PC-3 (cell line): ENCODE results near the gene MSI2. TPM values are rescaled to one million over a fixed set of nuclear protein-coding genes. Genes with fewer than 3 reads are reported as not detected.

ENCODE experiments used
- ATAC-seq: fragments of 200-7000 bp; cut with Tn5 transposase; 2 replicates; pipeline ENCODE4 v1.9.1; 2020; ENCODE audit warnings: mild to moderate bottlenecking, moderate library complexity
- BruUV-seq: library from RNA; stranded (reverse); fragments of 400-500 nt; replicated peaks from 2 replicates; lab custom pipeline; 2021; lab: Mats Ljungman, UMichigan
- CTCF ChIA-PET: fragments of 300-600 bp; sonication (Branson Sonifier 250); formaldehyde crosslinking; loops from one replicate; lab custom pipeline; 2022; ENCODE audit warnings: antibody characterized with exemption; lab: Charles Lee
- POLR2A ChIA-PET: fragments of 300-600 bp; sonication (Branson Sonifier 250); formaldehyde crosslinking; loops from one replicate; lab custom pipeline; 2022; ENCODE audit warnings: antibody characterized with exemption; ENCODE audit not compliant: unreplicated experiment; lab: Charles Lee
- DNase-seq: peaks from one replicate; pipeline ENCODE4 v3.0.0-alpha.2; 2015
- H2AFZ ChIP-seq: fragments of 300-600 bp; sonication (generic); 2 replicates; pipeline ENCODE4 v1.6.0; 2016; ENCODE audit warnings: antibody characterized with exemption, low read length
- H3F3A ChIP-seq: fragments of 300-600 bp; sonication (generic); one replicate; pipeline ENCODE4 v1.6.0; 2017; ENCODE audit warnings: antibody characterized with exemption, low read length, control low read depth, mild to moderate bottlenecking; ENCODE audit not compliant: unreplicated experiment
- H3K27ac ChIP-seq: fragments of 300-600 bp; sonication (generic); 2 replicates; pipeline ENCODE4 v1.5.1; 2016; ENCODE audit warnings: mild to moderate bottlenecking, low read length
- H3K27me3 ChIP-seq: fragments of 300-600 bp; sonication (generic); 2 replicates; pipeline ENCODE4 v1.6.1; 2016; ENCODE audit warnings: low read length, mixed read lengths
- H3K36me3 ChIP-seq: fragments of 300-600 bp; sonication (generic); 2 replicates; pipeline ENCODE4 v1.6.1; 2016; ENCODE audit warnings: low read depth, mixed run types, low read length, mixed read lengths
- H3K4me1 ChIP-seq: fragments of 300-600 bp; sonication (generic); 2 replicates; pipeline ENCODE4 v1.5.1; 2016; ENCODE audit warnings: low read length; ENCODE audit not compliant: insufficient read depth
- H3K4me2 ChIP-seq: fragments of 300-600 bp; sonication (generic); 2 replicates; pipeline ENCODE4 v1.6.0; 2016; ENCODE audit warnings: low read length
- H3K4me3 ChIP-seq: fragments of 300-600 bp; sonication (generic); 2 replicates; pipeline ENCODE4 v1.5.1; 2016; ENCODE audit warnings: mild to moderate bottlenecking, low read length, mixed read lengths
- H3K79me2 ChIP-seq: fragments of 300-600 bp; sonication (generic); 2 replicates; pipeline ENCODE4 v1.6.1; 2017; ENCODE audit warnings: low read length, mixed read lengths
- H3K9ac ChIP-seq: fragments of 300-600 bp; sonication (generic); 2 replicates; pipeline ENCODE4 v1.6.0; 2016; ENCODE audit warnings: mild to moderate bottlenecking, low read length
- H3K9me2 ChIP-seq: fragments of 300-600 bp; sonication (generic); replicated peaks from 2 replicates; pipeline ENCODE4 v1.6.1; 2016; ENCODE audit warnings: mixed run types, low read length, mixed read lengths
- H3K9me3 ChIP-seq: fragments of 300-600 bp; sonication (generic); 2 replicates; pipeline ENCODE4 v1.6.1; 2016; ENCODE audit warnings: low read length, mixed read lengths
- H4K20me1 ChIP-seq: fragments of 300-600 bp; sonication (generic); 2 replicates; pipeline ENCODE4 v1.6.1; 2016; ENCODE audit warnings: low read length, mixed read lengths
- CTCF ChIP-seq: fragments of 300-600 bp; sonication (generic); conservative IDR thresholded peaks from 2 replicates; pipeline ENCODE4 v1.5.1; 2017; ENCODE audit warnings: antibody characterized with exemption, low read depth, mild to moderate bottlenecking, low read length
- EZH2 ChIP-seq: fragments of 300-600 bp; sonication (generic); IDR thresholded peaks from one replicate; pipeline ENCODE4 v1.6.1; 2017; ENCODE audit warnings: antibody characterized with exemption, mild to moderate bottlenecking, low read length; ENCODE audit not compliant: unreplicated experiment
- EZH2phosphoT487 ChIP-seq: fragments of 300-600 bp; sonication (generic); IDR thresholded peaks from 2 replicates; pipeline ENCODE4 v1.6.1; 2018; ENCODE audit warnings: mild to moderate bottlenecking, antibody characterized with exemption, low read length, borderline replicate concordance
- intact Hi-C: fragments of 100-400 bp; cut with micrococcal nuclease; formaldehyde crosslinking; loops from 2 replicates; pipeline ENCODE4 v1.9.0; 2023
- total RNA-seq: library from RNA; depleted of rRNA; stranded (reverse); fragments of >200 nt; gene quantifications from 2 replicates; pipeline ENCODE4 v1.2.3, GENCODE V29; 2014

MSI2 gene
- total RNA-seq, 1 experiment from 2014 or later: 54.7 TPM

- BruUV-seq: no TSS peak
- no peak overlapping the region for H2AFZ ChIP-seq
- ChIA-PET POLR2A (no interaction called here), CTCF (no interaction called here)
- H3K9ac ChIP-seq: no peak overlapping the region
- H3K4me2 ChIP-seq: no peak overlapping the region
- H3K27ac ChIP-seq: no peak overlapping the region
- ATAC-seq: no peak
- no peaks in the 10 kb centered on the region for H3F3A ChIP-seq
- H3K79me2 ChIP-seq: no peaks in the 10 kb centered on the region
- H4K20me1 ChIP-seq: no peaks in the 10 kb centered on the region
- intact Hi-C loops: no loop called here
- peaks cover 10% of the 10 kb centered on the region for H3K4me1 ChIP-seq
- H3K27me3 ChIP-seq: no peaks in the 10 kb centered on the region
- H3K9me3 ChIP-seq: no peaks in the 10 kb centered on the region
- H3K4me3 ChIP-seq: no peak overlapping the region
- TF ChIP-seq CTCF: no peak
- no peak for TF ChIP-seq EZH2phosphoT487
- no peak for TF ChIP-seq EZH2
- no peaks in the 10 kb centered on the region for H3K9me2 ChIP-seq
- no peak for DNase-seq
- no peaks in the 10 kb centered on the region for H3K36me3 ChIP-seq
Observed at GRCh38 chr17:57466017-57466471, 209.7 kb downstream of the MSI2 start.

GRCh38 chr17:57466521-57466920, 210.2 kb downstream of the MSI2 start:
- ATAC-seq (no peak), DNase-seq (no peak)
- Histone ChIP-seq H3K9me2 (no peaks in the 10 kb centered on the region), H3K4me1 (peaks cover 10% of the 10 kb centered on the region), H3F3A (no peaks in the 10 kb centered on the region), H3K79me2 (no peaks in the 10 kb centered on the region), H3K9ac (no peak overlapping the region), H3K4me2 (no peak overlapping the region), H3K9me3 (no peaks in the 10 kb centered on the region), H3K36me3 (no peaks in the 10 kb centered on the region), H2AFZ (no peak overlapping the region), H3K4me3 (no peak overlapping the region), H4K20me1 (no peaks in the 10 kb centered on the region), H3K27ac (no peak overlapping the region), H3K27me3 (no peaks in the 10 kb centered on the region)
- TF ChIP-seq CTCF (no peak), EZH2 (no peak), EZH2phosphoT487 (no peak)
- BruUV-seq: no TSS peak
- intact Hi-C loops: no loop called here
- POLR2A ChIA-PET: no interaction called here
- CTCF ChIA-PET: interaction anchor here (0.7 kb wide), 1 partner anchor 135 kb away, joined by 3 read pairs; no protein-coding TSS in a partner anchor

- no peaks in the 10 kb centered on the region for H3K79me2 ChIP-seq
- H3K4me3 ChIP-seq: no peak overlapping the region
- H3K9me2 ChIP-seq: no peaks in the 10 kb centered on the region
- no peaks in the 10 kb centered on the region for H3K9me3 ChIP-seq
- no peaks in the 10 kb centered on the region for H4K20me1 ChIP-seq
- no peak overlapping the region for H2AFZ ChIP-seq
- ATAC-seq: no peak
- BruUV-seq: no TSS peak
- H3K27me3 ChIP-seq: no peaks in the 10 kb centered on the region
- no peak for TF ChIP-seq EZH2
- TF ChIP-seq CTCF: no peak
- TF ChIP-seq EZH2phosphoT487: no peak
- no peak overlapping the region for H3K9ac ChIP-seq
- no peak overlapping the region for H3K27ac ChIP-seq
- CTCF ChIA-PET: no interaction called here
- POLR2A ChIA-PET: no interaction called here
- no peak for DNase-seq
- peaks cover 9% of the 10 kb centered on the region for H3K4me1 ChIP-seq
- intact Hi-C loops: no loop called here
- no peaks in the 10 kb centered on the region for H3F3A ChIP-seq
- no peaks in the 10 kb centered on the region for H3K36me3 ChIP-seq
- no peak overlapping the region for H3K4me2 ChIP-seq
Observed at GRCh38 chr17:57467226-57467625, 210.9 kb downstream of the MSI2 start.
